GM20431 (cell line): ENCODE data around the gene UNKL.

Experiments
- in situ Hi-C: fragments of 300-500 bp; cut with MseI, MboI; formaldehyde crosslinking; loops from one replicate; pipeline ENCODE4 v1.15.0; 2020; ENCODE audit warnings: low sequenced_read_pairs; ENCODE audit not compliant: unreplicated experiment

The UNKL gene

GRCh38 chr16:1361685-1362360 lies 52.7 kb downstream of the UNKL start:
- in situ Hi-C loops = no loop called here

DNA sequence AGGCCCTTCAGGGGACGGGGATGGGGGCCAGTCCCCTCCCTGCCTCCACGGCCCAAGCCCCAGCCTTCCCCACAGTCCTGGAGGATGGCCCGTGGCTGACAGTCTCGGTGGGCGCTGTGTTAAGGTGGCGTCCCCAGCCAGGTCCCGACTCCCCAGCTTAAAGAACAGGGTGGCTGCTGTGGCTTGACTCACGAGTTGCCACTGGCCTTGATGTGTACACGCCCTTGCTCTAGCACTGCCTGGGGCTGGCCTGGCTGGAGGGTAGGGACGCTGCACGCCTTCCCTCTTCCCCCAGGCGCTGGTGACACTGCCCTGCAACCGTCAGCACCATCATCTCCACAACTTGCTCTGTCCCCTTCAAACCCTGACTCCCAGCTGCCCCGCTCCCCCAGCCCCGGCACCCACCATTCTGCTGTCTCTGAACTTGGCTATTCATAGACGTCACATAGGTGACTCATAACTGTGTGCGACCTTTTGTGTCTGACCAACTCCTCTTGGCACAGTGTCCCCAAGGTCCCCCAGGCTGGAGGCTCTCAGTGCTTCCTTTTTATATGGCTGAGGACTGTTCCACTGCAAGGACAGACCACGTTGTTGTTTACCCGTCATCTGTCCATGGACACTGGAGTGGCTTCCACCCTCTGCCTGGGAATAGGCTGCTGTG lies 56.5 kb downstream of the UNKL start:
- in situ Hi-C loops = no loop called here

GRCh38 chr16:1356061-1356900 lies 58.2 kb downstream of the UNKL start:
- in situ Hi-C loops = no loop called here

DNA sequence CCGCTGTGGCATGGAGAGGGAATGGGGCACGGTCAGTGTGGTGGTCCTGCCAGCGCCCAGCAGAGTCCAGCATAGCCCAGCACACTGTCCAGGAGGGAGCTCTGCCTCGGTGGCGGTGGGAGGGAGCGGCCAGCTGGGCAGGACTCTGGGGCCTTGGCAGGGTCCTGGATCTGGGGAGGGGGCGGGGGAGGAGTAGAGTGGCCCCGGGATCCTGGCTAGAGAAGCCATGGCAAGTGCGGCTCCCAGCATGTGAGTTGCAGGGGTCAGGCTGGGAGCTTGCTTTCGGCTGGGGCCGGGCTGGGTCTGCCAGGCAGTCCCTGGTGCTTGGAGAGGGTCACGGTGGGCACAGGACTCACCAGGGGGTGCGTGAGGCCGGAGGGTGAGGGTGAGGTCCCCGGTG lies 58.9 kb downstream of the UNKL start:
- in situ Hi-C loops = no loop called here

- in situ Hi-C loops = no loop called here
These were observed 59.5 kb downstream of the UNKL start for GRCh38 chr16:1354815-1355540.

- in situ Hi-C loops = no loop called here
These were observed 62.7 kb downstream of the UNKL start, which contains the start of the genes GNPTG and TSR3 for GRCh38 chr16:1351582-1352362. TSS of gene GNPTG (plus strand) at chr16:1351931. CDS start at chr16:1351966, 35 bp downstream. TSS of gene TSR3 (minus strand) at chr16:1351878. CDS start at chr16:1351804, 74 bp downstream.

GRCh38 chr16:1351215-1351581 lies 63.3 kb downstream of the UNKL start:
- in situ Hi-C loops = no loop called here

DNA sequence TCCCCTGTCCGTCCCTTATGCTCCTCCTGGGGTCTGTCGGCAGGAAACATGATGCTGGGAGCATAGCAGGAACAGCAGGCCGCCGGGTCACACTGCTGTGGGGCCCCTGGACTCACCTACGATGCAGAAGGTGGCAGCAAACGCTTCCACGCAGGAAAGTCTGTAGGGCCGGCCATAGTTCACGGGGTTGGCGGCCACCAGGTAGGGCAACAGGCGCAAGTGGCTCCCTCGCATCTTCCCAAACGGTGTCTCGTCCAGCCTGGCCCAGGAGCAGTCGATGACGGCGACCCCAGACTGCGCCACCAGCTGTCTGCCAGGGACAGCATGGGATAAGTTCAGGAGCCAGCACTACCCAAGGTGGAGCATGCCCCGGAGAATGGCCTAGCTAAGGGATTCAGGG lies 63.8 kb downstream of the UNKL start:
- in situ Hi-C loops = no loop called here

DNA sequence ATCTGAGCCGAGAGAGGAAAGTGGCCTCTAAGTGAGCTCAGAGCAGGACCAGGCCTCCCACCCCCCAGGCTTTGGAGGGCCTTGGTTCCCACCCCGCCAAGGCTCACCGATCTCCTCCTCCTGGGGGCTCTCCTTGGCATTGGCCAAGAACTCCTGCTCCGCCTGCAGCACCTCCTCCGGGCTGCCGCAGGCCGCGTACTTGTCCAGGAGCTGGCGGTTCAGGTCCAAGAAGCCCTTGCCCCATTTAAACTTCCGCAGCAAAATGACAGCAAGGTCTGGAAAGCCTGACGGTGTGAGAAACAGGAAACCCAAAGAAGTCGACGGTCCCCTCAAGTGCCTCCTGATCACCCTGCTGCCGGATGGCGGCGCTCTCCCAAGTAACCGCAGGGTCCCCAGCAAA lies 64.6 kb downstream of the UNKL start:
- in situ Hi-C loops = no loop called here

DNA sequence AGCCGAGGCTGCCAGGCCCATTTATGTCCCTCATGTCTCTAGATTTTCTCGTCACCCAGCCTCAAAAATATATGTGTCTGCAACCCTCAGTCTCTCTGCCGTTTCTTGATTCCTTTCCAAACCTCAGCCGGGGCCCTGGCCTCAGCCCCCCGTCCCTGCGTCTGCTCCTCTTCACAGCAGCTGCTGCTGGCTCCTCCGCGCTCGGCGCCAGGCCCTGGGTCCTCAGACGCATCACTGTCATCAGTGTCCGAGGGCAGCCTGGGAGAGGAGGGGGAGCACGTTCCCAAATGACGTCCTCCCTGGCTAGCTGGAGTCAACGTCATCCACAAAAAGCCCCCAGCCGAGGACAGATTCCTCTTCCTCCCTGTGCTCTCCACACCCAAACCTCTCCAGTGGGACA lies 65.2 kb downstream of the UNKL start:
- in situ Hi-C loops = no loop called here

GRCh38 chr16:1348926-1349325 lies 65.6 kb downstream of the UNKL start:
- in situ Hi-C loops = no loop called here

- in situ Hi-C loops = no loop called here
These were observed 66.1 kb downstream of the UNKL start for GRCh38 chr16:1348441-1348840.

DNA sequence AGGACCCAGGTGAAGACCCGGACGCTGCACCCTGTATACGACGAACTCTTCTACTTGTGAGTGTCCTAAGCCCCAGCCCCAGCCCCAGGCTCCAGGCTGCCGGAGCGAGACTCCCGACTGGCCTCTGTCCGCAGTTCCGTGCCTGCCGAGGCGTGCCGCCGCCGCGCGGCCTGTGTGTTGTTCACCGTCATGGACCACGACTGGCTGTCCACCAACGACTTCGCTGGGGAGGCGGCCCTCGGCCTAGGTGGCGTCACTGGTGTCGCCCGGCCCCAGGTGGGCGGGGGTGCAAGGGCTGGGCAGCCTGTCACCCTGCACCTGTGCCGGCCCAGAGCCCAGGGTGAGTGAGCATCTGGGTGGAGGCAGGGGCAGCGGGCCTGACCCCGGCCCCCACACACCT lies 66.5 kb downstream of the UNKL start:
- in situ Hi-C loops = no loop called here

DNA sequence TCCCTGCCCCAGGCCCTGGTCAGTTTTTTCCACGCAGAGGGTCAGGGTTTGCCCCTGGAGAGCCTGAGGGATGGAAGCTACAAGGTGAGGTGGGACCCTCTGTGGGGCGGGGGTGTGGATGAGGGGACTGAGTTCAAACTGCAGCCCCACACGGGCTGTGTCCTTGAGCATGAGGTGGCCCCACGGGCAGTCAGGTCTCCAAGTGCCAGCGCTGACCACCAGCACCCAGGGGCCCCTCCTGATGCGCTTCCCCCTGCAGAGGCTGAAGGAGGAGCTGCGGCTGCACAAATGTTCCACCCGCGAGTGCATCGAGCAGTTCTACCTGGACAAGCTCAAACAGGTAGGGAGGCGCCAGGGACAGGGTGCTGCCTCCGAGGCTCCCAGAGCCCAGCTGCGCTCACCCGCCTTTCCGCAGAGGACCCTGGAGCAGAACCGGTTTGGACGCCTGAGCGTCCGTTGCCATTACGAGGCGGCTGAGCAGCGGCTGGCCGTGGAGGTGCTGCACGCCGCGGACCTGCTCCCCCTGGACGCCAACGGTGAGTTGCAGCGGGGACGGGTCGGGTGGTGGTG lies 67.1 kb downstream of the UNKL start:
- in situ Hi-C loops = no loop called here

- in situ Hi-C loops = no loop called here
These were observed 67.8 kb downstream of the UNKL start for GRCh38 chr16:1346422-1347285.

DNA sequence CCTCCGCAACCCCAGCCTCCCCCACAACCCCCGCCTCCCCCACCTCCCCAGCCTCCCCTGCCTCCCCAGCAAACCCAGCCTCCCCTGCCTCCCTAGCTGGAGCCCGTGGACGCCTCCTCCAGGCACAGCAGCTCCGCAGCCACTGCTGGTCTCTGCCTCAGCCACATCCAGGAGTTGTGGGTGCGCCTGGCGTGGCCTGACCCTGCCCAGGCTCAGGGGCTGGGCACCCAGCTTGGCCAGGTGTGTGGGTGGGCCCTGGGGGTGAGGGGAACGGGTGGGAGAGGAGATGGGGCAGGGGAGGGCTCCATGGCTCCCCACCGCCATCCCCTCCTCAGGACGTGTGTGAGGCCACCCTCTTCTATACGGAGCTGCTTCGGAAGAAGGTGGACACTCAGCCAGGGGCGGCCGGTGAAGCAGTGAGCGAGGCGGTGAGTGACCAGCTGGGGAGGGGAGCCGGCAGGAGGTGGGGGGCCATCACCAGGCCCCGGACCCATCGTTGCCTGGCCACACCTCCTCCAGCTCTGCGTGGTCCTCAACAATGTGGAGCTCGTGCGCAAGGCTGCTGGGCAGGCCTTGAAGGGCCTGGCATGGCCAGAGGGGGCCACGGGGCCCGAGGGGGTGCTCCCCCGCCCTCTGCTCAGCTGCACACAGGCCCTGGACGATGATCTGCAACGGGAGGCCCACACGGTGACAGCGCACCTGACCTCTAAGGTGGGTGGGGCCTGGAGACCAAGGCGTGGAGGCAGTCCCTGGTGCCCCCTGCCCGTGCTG lies 68.7 kb downstream of the UNKL start:
- in situ Hi-C loops = no loop called here

- in situ Hi-C loops = no loop called here
These were observed 69.4 kb downstream of the UNKL start for GRCh38 chr16:1345087-1345486.

DNA sequence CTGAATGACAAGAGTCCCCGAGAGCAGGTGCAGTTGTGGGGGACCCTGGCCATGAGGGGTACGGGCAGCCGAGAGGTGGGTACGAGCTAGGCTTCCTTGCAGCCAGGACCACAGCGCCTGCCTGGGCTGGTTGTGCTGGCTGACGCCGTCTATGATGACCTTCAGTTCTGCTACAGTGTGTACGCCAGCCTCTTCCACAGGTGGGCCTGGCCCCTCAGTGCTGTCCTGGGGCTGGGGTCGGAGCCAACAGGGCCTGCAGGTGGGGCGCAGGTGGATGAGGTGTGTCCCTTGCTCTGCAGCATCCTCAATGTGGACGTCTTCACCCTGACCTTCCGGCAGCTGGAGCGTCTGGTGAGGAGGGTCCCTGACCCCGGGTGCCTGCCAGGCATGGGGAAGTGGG lies 70.0 kb downstream of the UNKL start:
- in situ Hi-C loops = no loop called here
